HK-2 (cell line): Measurements from ENCODE around the gene SPINDOC.

Source experiments
- DNase-seq: peaks from one replicate; pipeline ENCODE4 v3.0.0-alpha.2; 2018; ENCODE audit not compliant: unreplicated experiment

SPINDOC gene

GRCh38 chr11:63834535-63835157 lies 21.4 kb downstream of the SPINDOC start:
- no peak for DNase-seq

GRCh38 chr11:63835158-63835545 lies 21.9 kb downstream of the SPINDOC start:
- no peak for DNase-seq

- peak; percentile 56 for DNase-seq
Observed at GRCh38 chr11:63837027-63837688, 23.9 kb downstream of the SPINDOC start.

GRCh38 chr11:63837739-63838138 lies 24.5 kb downstream of the SPINDOC start:
- DNase-seq, result no peak

- DNase-seq, result no peak
Observed at GRCh38 chr11:63838150-63838677, 25.0 kb downstream of the SPINDOC start.

GRCh38 chr11:63838678-63839507 lies 25.6 kb downstream of the SPINDOC start, which contains the start of gene MARK2:
TSS of gene MARK2 (plus strand) at chr11:63839110. CDS start at chr11:63839507, 397 bp downstream.
- peak; percentile 96 for DNase-seq

GRCh38 chr11:63839508-63840355 lies 26.5 kb downstream of the SPINDOC start:
- no peak for DNase-seq

GRCh38 chr11:63840356-63841060 lies 27.3 kb downstream of the SPINDOC start:
- no peak for DNase-seq

GRCh38 chr11:63841554-63841953 lies 28.3 kb downstream of the SPINDOC start:
- peak; percentile 27 for DNase-seq

GRCh38 chr11:63843041-63843440 lies 29.8 kb downstream of the SPINDOC start:
- DNase-seq, result no peak

GRCh38 chr11:63844836-63845235 lies 31.6 kb downstream of the SPINDOC start:
- no peak for DNase-seq

- peak; percentile 13 for DNase-seq
Observed at GRCh38 chr11:63845303-63845702, 32.0 kb downstream of the SPINDOC start.

- DNase-seq, result no peak
Observed at GRCh38 chr11:63845911-63846310, 32.7 kb downstream of the SPINDOC start.

- no peak for DNase-seq
Observed at GRCh38 chr11:63846897-63847296, 33.6 kb downstream of the SPINDOC start.

- DNase-seq, result no peak
Observed at GRCh38 chr11:63847363-63847762, 34.1 kb downstream of the SPINDOC start.

GRCh38 chr11:63849691-63850090 lies 36.4 kb downstream of the SPINDOC start:
- DNase-seq, result no peak

GRCh38 chr11:63850920-63851319 lies 37.7 kb downstream of the SPINDOC start:
- DNase-seq, result no peak

- no peak for DNase-seq
Observed at GRCh38 chr11:63851364-63851763, 38.1 kb downstream of the SPINDOC start.

- no peak for DNase-seq
Observed at GRCh38 chr11:63853476-63853875, 40.2 kb downstream of the SPINDOC start.

- no peak for DNase-seq
Observed at GRCh38 chr11:63854696-63855095, 41.4 kb downstream of the SPINDOC start.

GRCh38 chr11:63855975-63856374 lies 42.7 kb downstream of the SPINDOC start:
- no peak for DNase-seq
